Activated CD8-positive, alpha-beta memory T cell treated with anti-CD3 and anti-CD28 coated beads for 24 hours (primary cell): ENCODE measurements around the gene CDKN2D.
"Not testable (repeated sequence)": the region's sequence is repeated elsewhere in the genome, so short reads cannot be mapped to it uniquely, and the experiment has no call there.

Experiments
- DNase-seq: peaks from one replicate; pipeline ENCODE4 v3.0.0-alpha.2; 2020

The CDKN2D gene

GRCh38 chr19:10551698-10552301 is 17.0 kb downstream of the CDKN2D start:
- DNase-seq = peak; percentile 75

DNA sequence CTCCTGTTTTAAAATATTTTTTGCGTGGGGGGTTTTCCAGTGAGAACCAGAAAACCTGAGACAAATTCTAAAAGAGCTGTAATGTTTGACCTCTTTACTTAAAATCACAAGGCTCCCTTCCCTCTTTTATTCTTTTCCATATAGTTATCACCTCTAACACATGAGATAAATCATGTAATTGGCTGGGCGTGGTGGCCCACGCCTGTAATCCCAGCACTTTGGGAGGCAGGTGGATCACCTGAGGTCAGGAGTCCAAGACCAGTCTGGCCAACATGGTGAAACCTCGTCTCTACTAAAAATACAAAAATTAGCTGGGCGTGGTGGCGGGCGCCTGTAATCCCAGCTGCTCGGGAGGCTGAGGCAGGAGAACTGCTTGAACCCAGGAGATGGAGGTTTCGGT is 17.8 kb downstream of the CDKN2D start:
- not testable (repeated sequence) for DNase-seq

DNA sequence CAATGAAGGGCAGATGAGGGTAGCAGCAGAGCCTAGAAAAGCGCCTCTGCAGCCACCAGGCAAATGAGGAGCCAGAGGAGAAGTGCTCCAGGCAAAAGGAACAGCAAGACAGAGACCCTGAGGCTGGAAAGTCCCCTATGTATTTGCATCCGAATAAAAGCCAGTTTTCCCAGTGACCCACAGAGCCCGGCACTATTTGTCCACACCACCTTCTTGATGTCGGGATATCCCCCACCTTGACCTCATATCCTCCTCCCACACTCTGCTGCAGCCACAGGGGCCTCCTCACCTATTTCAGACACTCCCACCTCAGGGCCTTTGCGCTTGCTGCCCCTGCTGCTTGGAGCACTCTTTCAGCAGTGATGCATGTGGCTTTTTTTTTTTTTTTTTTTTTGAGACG is 18.4 kb downstream of the CDKN2D start:
- DNase-seq = no peak

DNA sequence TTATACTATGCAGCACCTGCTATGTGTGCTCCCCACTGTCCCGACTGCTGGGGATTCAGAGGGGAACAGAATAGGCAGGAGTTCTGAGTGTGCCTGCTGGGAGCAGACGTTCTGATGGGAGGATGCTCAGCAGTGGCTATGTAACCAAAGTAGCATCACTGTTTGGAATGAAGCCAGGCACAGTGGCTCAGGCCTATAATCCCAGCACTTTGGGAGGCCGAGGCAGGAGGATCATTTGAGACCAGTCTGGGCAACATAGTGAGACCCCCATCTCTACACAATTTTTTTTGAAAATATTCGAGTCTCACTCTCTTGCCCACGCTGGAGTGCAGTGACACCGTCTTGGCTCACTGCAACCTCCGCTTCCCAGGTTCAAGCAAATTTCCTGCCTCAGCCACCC is 19.0 kb downstream of the CDKN2D start:
- no peak for DNase-seq

DNA sequence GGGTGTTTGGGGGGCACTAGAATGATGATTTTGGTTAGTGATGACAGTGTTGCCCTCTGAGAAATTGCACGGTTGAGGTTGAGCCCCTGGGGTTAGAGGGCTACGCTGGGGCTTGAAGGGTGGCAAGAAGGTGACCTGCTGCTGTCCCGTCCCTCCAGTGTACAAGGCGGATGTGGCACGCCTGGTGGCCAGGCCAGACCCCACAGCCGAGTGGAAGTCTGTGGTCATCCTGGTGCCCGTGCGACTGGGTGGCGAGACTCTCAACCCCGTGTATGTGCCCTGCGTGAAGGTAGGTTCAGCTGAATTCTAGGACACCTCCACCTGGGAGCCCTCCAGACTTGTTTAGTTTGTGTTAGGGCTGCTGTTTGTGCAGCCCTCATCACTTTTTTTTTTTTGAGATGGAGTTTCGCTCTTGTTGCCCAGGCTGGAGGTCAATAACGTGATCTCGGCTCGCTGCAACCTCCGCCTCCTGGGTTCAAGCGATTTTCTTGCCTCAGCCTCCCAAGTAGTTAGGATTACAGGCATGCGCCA is 20.0 kb downstream of the CDKN2D start:
- DNase-seq = no peak

GRCh38 chr19:10546817-10547216 is 22.0 kb downstream of the CDKN2D start:
- DNase-seq = no peak

DNA sequence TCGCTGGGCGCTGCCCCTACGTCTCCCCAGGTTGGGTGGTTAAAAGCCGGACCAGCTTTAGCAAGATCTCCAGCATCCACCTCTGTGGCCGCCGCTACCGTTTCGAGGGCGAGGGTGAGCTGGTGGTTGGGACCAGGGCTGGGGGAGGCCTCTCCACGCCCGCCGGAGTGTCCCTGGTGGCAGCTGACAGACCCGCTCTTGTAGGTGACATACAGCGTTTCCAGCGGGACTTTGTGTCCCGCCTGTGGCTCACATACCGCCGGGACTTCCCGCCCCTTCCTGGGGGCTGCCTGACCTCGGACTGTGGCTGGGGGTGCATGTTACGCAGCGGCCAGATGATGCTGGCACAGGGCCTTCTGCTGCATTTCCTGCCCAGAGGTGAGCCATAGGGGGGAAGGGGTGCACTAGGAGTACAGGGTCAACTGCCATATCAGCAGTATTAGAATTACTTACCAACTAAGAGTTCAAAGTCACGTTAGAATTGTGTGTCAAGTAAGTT is 24.0 kb downstream of the CDKN2D start:
- DNase-seq = no peak

GRCh38 chr19:10544242-10544752 is 24.5 kb downstream of the CDKN2D start:
- no peak for DNase-seq

DNA sequence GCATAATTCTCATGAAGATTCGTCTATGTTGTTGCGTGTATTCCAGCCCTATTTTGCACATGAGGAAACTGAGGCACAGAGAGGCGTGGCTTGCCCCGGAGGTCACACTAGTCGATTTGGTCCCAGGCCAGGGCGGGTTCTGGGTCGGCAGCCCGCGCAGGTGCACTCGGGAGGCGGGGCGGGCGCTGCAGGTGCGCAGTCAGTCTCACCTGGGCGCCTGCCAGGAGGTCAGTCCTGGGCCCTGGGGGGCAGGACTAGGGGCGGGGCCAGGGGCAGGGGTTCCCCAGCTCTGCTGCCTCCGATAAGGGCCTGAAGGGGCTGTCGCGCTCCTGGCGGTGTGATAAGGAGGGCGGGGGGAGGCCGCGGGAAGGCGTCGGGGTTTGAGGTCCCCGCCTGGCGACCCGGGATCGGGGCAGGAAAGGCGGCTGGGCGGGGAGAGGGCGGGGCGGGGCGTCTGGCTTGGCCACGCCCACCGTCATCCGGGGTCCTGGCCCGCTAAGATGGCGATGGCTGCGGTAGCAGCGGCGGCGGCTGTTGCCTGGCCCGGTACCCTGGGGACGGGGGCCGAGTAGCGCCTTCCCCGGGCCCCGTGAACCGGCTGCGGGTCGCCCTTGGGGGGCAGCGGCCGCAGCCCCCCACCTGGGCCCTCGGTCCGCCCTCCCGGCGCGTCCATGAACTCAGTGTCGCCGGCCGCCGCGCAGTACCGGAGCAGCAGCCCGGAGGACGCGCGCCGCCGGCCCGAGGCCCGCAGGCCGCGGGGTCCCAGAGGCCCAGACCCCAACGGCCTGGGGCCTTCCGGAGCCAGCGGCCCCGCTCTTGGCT is 25.1 kb downstream of the CDKN2D start, which contains the start of gene ATG4D:
Gene ATG4D, plus strand, starts transcription at position 485 of the 822 bp plus-strand sequence. Its CDS starts 187 bp downstream, at position 672.
- peak; percentile 92 for DNase-seq

GRCh38 chr19:10543059-10543419 is 25.7 kb downstream of the CDKN2D start:
- no peak for DNase-seq

DNA sequence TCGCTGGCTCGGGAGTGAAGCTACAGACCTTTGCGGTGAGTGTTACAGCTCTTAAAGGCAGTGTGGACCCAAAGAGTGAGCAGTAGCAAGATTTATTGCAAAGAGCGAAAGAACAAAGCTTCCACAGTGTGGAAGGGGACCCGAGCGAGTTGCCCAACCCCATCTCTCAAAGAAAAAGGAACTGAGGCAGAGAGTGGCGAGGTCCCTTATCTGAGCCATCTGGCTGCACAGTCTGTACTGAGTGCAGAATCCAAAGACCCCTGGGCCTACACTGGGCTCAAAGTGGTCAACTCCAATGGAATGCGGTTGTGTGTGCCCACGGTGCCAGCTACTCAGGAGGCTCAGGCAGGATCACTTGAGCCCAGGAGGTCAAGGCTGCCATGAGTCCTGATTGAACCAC is 29.8 kb downstream of the CDKN2D start:
- not testable (repeated sequence) for DNase-seq

GRCh38 chr19:10538204-10538983 is 30.4 kb downstream of the CDKN2D start:
- no peak for DNase-seq

GRCh38 chr19:10537668-10538067 is 31.1 kb downstream of the CDKN2D start:
- DNase-seq = no peak

DNA sequence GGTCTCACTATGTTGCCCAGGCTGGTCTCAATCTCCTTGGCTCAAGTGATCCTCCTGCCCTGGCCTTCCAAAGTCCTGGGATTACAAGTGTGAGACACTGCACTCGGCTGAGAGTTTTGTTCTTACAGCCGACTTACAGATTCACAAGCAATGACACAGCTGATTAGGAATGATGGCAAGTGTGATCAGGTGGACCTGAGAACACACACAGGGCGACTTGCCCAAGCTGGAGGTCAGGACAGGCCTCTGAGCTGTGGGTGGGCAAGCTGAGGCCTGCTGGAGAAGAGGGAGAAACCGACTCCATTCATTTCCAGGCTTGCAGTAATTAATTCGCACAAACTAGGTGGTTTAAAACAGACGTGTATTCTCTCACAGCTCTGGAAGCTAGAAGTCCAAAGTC is 33.2 kb downstream of the CDKN2D start:
- no peak for DNase-seq

GRCh38 chr19:10533646-10534386 is 35.0 kb downstream of the CDKN2D start:
- DNase-seq = no peak

- DNase-seq = no peak
Measured at GRCh38 chr19:10532457-10532856, 36.3 kb downstream of the CDKN2D start.

DNA sequence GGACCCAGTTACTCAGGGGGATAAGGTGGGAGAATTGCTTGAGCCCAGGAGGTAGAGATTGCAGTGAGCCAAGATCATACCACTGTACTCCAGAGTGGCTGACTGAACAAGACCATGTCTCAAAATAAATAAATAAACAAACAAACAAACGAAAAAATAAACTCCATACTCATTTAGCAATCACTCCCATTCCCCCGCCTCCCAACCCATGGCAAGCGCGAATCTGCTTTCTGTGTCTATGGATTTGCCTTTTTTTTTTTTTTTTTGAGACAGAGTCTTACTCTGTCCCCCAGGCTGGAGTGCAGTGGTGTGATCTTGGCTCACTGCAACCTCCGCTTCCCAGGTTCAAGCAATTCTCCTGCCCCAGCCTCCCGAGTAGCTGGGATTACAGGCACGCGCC is 41.9 kb downstream of the CDKN2D start:
- DNase-seq = not testable (repeated sequence)

GRCh38 chr19:10525636-10526035 is 43.1 kb downstream of the CDKN2D start:
- DNase-seq = no peak

GRCh38 chr19:10523135-10523636 is 45.6 kb downstream of the CDKN2D start:
- no peak for DNase-seq

DNA sequence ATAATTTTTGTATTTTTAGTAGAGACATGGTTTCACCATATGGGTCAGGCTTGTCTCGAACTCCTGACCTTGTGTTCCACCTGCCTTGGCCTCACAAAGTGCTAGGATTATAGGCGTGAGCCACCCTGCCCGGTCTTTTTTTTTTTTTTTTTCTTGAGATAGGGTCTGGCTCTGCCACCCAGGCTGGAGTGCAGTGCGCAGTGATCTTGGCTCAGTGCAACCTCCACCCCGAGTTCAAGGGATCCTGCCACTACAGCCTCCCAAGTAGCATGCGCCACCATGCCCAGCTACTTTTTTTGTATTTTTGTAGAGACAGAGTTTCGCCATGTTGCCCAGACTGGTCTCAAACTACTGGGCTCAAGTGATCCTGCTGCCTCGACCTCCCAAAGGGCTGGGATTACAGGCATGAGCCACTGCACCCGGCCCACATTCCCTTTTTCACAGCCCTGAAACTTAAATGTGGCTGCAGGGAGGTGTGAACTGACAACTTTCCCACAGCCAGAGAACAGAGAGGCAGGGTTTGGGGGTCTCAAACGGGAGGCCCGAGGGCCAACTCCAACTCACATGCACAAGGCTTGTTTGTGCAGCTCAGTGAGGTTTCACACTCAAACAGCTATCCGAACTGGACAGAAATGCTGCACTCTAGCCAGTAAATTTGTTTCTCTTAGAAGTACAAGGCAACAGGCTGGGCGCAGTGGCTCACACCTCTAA is 47.2 kb downstream of the CDKN2D start:
- DNase-seq = no peak

DNA sequence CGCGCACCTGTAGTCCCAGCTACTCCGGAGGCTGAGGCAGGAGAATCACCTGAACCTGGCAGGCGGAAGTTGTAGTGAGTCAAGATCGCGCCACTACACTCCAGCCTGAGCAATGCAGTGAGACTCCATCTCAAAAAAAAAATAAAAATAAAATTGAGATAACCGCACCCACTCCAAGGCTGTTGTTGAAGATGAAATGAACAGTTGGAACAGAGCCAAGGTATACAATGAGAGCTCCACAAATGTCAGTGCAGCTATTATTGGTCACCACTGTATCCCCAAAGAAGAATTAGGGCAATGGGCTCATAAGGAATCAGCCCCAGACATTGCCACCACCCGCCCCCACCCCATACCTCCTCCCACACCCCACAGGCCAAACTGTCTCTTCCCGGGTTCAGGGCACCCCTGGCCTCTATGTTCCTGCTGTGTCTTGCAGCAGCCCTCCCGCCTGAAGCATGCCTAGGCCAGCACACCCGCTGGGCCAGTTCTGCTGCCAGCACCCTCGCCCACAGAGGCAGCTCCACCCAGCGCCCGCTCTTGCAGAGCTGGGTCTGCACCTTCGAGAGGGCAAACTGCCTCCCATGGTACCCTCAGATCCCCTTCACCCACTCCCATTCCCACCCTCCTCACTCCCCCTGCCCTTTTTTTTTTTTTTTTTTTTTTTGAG is 48.0 kb downstream of the CDKN2D start:
- no peak for DNase-seq
